BJ (cell line): ENCODE results near the gene IRF3. TPM values are rescaled to one million over a fixed set of nuclear protein-coding genes. Genes with fewer than 3 reads are reported as not detected.

Source experiments
- CTCF ChIA-PET: fragments of 350-600 bp; formaldehyde crosslinking; extraction: SDS; loops from one replicate; lab custom pipeline; 2021; ENCODE audit warnings: antibody characterized with exemption, inconsistent platforms; lab: Yijun Ruan, JAX
- POLR2A ChIA-PET: fragments of 300-600 bp; sonication (Branson Sonifier 250); formaldehyde crosslinking; extraction: SDS; loops from one replicate; lab custom pipeline; 2021; ENCODE audit warnings: antibody characterized with exemption; lab: Charles Lee
- DNase-seq: peaks from one replicate; pipeline ENCODE4 v3.0.0-alpha.2; 2011; ENCODE audit warnings: low read depth
- H3K27me3 ChIP-seq: 2 replicates; pipeline ENCODE4 v1.6.0; 2011; ENCODE audit warnings: low read length; ENCODE audit not compliant: control insufficient read depth, insufficient read depth
- H3K36me3 ChIP-seq: 2 replicates; pipeline ENCODE4 v1.5.1; 2011; ENCODE audit warnings: low read length; ENCODE audit not compliant: control insufficient read depth, insufficient read depth
- H3K4me3 ChIP-seq: 2 replicates; pipeline ENCODE4 v1.5.1; 2011; ENCODE audit warnings: low read depth, mild to moderate bottlenecking, control low read depth, low read length
- CTCF ChIP-seq: IDR thresholded peaks from 2 replicates; pipeline ENCODE4 v1.5.1; 2011; ENCODE audit warnings: low read depth, mild to moderate bottlenecking, control low read depth, inconsistent platforms, low read length, moderate library complexity; ENCODE audit not compliant: insufficient read depth
- polyA plus RNA-seq: library from polyadenylated mRNA; depleted of rRNA; stranded (reverse); fragments of >200 nt; gene quantifications from 2 replicates; pipeline ENCODE4 v1.2.3, GENCODE V29; 2011

The IRF3 gene
- polyA plus RNA-seq, 1 experiment: 68.5 TPM

GRCh38 chr19:49669516-49669915 is 3.9 kb upstream of the IRF3 start:
- POLR2A ChIA-PET: no interaction called here
- TF ChIP-seq CTCF: no peak
- Histone ChIP-seq H3K27me3 (no peaks in the 10 kb centered on the region), H3K4me3 (no peak overlapping the region), H3K36me3 (no peaks in the 10 kb centered on the region; the same call in 1 of the 2 replicates)
- CTCF ChIA-PET: interaction anchor here (1.0 to 1.7 kb wide), 2 partner anchors 11 to 123 kb away, joined by 3 to 4 read pairs; no protein-coding TSS in a partner anchor
- no peak for DNase-seq

GRCh38 chr19:49667473-49667872 is 1.8 kb upstream of the IRF3 start:
- no peak for DNase-seq
- CTCF ChIA-PET: no interaction called here
- Histone ChIP-seq H3K4me3 (no peak overlapping the region), H3K27me3 (no peaks in the 10 kb centered on the region), H3K36me3 (peaks cover 6% of the 10 kb centered on the region)
- no peak for TF ChIP-seq CTCF
- POLR2A ChIA-PET: no interaction called here

- Histone ChIP-seq H3K27me3 (no peaks in the 10 kb centered on the region), H3K36me3 (peaks cover 8% of the 10 kb centered on the region), H3K4me3 (peak overlapping the region; percentile 76)
- CTCF ChIA-PET: interaction anchor here (3.0 kb wide), 1 partner anchor 10 kb away, joined by 22 read pairs; the partner anchor contains the start of gene PRMT1
- POLR2A ChIA-PET: no interaction called here
- no peak for DNase-seq
- TF ChIP-seq CTCF: peak; percentile 13; the same call in 1 of the 2 replicates
These were observed 425 bp upstream of the IRF3 start for GRCh38 chr19:49666120-49666444.

GRCh38 chr19:49665036-49665350 is 664 bp downstream of the IRF3 start:
- H3K36me3 ChIP-seq: peaks cover 12% of the 10 kb centered on the region
- POLR2A ChIA-PET: no interaction called here
- CTCF ChIA-PET: interaction anchor here (1.6 to 3.0 kb wide), 3 partner anchors 8 to 18 kb away, joined by 5 to 22 read pairs (median 7); partner anchors contain the start of gene PRMT1
- no peaks in the 10 kb centered on the region for H3K27me3 ChIP-seq
- H3K4me3 ChIP-seq: peak overlapping the region; percentile 76
- no peak for TF ChIP-seq CTCF
- DNase-seq: no peak

- peak; percentile 30; the same call in 1 of the 2 replicates for TF ChIP-seq CTCF
- no peaks in the 10 kb centered on the region for H3K27me3 ChIP-seq
- peak overlapping the region; percentile 76 for H3K4me3 ChIP-seq
- POLR2A ChIA-PET: interaction anchor here (0.6 to 0.7 kb wide), 2 partner anchors 22 to 137 kb away, joined by 4 to 5 read pairs; partner anchors contain the start of genes RCN3 and SCAF1
- peaks cover 12% of the 10 kb centered on the region for H3K36me3 ChIP-seq
- no peak for DNase-seq
- CTCF ChIA-PET: interaction anchor here (0.6 to 3.0 kb wide), 6 partner anchors 9 to 118 kb away, joined by 3 to 22 read pairs (median 5); partner anchors contain the start of gene PRMT1
These were observed 1.3 kb downstream of the IRF3 start for GRCh38 chr19:49664171-49665035.
